Activated CD8-positive, alpha-beta memory T cell treated with anti-CD3 and anti-CD28 coated beads, Interleukin-2, amount 50 U/mL, for 4 hours (primary cell): Measurements from ENCODE around the gene VSIG10L.

Experiments
- DNase-seq: peaks from one replicate; pipeline ENCODE4 v3.0.0-alpha.2; 2020

The VSIG10L gene

GRCh38 chr19:51365211-51365964 is 23.4 kb upstream of the VSIG10L start:
- DNase-seq: no peak

GRCh38 chr19:51364200-51365106 is 22.5 kb upstream of the VSIG10L start:
- no peak for DNase-seq

DNA sequence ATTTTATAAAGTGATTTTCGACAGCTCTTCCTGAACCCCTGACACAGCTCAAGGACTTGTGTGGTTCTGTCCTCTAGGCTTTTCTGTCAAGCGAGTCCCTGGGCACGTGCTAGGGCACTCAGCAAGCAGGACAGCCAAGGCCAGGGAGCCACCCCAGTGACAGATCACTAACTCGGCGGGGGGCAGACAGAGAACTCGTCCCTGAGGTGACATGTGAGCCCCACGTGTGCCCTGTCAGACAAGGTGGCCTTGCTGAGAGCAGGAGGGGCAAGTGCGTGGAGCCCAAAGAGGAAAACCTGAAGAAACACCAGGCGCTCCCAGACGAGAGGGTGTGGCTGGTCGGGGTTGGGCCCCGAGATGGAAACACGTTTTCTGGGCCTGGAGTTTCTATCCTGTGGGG is 19.3 kb upstream of the VSIG10L start:
- DNase-seq: no peak

DNA sequence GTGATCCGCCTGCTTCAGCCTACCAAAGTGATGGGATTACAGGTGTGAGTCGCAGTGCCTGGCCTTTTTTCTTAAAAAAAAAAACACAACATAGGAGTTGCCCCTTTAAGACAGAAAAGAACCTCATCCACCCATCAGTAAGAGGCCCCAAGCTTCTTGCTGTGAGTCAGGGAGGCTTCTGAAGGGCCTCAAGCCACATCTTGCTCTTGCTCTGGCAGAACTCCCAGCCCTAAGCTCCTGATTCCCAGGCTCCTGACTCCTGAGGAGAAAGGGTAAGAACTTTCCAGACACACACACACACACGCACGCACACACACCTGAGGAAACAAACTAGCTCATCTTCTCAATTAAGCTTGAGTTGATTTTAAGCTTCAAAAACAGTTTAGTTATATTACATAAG is 17.4 kb upstream of the VSIG10L start:
- DNase-seq: no peak

DNA sequence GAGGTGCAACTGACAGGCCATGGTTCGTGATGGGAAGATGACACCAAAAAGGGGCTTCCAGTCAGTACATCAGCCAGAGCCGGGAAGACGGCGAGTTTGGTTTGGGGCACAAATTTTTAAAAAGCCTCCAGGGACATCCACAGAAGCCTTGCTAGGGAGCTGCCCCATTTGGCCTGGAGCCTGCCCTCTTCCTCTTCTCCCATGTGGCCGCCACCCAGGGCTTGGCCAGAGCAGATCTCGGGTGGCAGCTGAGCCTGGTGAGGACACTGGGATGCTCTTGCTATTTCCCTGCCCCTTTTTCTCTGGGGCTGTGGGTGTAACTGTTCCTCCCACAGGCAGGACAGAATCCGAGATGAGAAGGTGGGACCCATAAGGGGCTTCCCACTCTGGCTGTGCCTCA is 16.0 kb upstream of the VSIG10L start:
- no peak for DNase-seq

GRCh38 chr19:51356159-51356801 is 14.3 kb upstream of the VSIG10L start:
- DNase-seq: no peak

GRCh38 chr19:51354742-51355148 is 12.8 kb upstream of the VSIG10L start:
- DNase-seq: no peak

DNA sequence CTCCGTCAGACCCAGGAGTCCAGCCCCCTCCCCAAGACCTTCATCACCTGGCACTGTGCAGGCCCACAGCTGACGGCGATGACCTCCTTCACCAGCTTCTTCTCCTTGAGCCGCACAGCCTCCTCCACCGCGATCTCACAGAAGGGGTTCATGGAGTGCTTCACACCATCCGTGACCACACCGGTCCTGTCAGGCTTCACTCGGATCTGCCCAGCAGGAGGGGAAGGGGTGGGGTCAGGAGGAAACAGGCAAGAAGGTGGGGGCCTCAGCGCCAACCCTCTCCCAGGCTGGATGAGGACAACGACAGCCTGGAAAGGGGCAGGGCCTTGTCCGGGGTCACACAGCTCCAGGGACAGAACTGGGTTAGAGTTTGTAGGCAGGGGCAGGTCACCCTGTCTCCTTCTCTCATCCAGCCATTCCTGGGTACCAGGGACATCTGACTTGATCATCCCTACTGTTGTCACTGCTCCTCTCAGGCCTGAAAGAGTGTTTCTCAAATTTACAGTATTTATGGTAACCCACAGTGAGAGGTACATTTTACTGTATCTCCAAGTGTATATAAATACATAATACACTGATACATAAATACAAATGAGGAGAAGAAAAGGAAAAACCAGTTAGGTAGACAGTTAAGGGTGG is 12.3 kb upstream of the VSIG10L start:
- DNase-seq: no peak

GRCh38 chr19:51352783-51353360 is 10.9 kb upstream of the VSIG10L start:
- DNase-seq: no peak

DNA sequence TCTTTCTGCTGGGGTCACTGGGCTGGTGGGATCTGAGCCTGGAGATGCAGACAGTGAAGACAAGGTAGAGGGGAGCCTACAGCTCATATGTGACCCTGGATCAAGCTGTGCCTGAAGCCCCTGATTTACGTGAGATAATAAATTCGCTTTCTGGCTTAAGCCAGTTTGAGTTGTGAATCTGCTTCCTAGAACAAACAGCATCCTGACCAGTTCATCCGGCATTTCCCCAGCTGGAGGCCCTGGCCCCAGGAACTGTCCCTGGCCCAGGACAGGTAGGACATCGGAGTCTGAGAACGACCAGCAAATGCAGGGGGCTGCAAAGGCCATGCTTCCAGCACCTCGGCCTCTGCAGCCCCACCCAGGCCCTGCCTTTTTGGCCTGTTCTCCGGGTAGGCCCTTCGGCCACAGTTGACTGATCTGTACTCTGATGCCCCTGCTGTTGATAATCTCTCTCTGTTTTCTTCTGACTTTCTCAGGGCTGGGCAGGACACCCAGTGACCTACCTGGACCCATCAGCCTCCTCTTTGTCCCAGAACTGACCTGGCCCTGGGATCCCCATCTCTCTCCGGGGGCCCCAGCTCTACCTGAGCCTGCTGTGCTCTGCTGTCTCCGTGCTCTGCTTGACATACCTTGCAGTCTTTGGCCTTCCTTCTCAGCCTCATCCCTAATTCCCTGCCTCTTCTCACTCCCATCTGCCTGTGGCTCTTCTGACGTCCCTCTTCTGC is 9.5 kb upstream of the VSIG10L start:
- DNase-seq: no peak

- DNase-seq: no peak
These were observed 5.4 kb upstream of the VSIG10L start for GRCh38 chr19:51347209-51347928.

GRCh38 chr19:51346742-51347141 is 4.8 kb upstream of the VSIG10L start:
- DNase-seq: no peak

DNA sequence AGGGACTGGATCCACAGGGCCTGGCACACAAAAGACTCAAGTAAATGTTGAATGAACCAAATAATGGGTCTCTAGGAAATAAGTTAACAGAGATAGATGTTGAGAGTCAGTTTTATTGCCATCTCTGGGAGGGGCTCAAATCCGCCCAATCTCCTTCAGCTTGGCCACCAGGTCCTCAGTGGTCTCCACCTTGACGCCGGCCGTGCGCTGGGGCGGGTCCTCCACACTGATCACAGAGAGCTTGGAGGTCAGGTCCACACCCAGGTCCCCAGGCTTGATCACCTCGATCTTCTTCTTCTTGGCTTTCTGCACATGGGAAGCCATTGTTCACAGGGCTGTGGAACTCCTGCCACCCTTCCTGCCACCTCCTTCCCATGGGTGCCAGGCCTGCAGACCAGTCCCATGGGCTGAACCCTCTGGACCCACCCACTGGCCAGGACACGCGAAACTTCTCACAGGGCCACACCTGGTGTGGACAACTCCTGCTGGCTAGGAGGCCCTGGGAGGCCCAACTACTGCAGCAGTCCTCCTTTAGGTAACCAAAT is 3.2 kb upstream of the VSIG10L start:
- DNase-seq: no peak

GRCh38 chr19:51342631-51343569 is 961 bp upstream of the VSIG10L start:
- no peak for DNase-seq

GRCh38 chr19:51341066-51341465 is 873 bp downstream of the VSIG10L start:
- no peak for DNase-seq

DNA sequence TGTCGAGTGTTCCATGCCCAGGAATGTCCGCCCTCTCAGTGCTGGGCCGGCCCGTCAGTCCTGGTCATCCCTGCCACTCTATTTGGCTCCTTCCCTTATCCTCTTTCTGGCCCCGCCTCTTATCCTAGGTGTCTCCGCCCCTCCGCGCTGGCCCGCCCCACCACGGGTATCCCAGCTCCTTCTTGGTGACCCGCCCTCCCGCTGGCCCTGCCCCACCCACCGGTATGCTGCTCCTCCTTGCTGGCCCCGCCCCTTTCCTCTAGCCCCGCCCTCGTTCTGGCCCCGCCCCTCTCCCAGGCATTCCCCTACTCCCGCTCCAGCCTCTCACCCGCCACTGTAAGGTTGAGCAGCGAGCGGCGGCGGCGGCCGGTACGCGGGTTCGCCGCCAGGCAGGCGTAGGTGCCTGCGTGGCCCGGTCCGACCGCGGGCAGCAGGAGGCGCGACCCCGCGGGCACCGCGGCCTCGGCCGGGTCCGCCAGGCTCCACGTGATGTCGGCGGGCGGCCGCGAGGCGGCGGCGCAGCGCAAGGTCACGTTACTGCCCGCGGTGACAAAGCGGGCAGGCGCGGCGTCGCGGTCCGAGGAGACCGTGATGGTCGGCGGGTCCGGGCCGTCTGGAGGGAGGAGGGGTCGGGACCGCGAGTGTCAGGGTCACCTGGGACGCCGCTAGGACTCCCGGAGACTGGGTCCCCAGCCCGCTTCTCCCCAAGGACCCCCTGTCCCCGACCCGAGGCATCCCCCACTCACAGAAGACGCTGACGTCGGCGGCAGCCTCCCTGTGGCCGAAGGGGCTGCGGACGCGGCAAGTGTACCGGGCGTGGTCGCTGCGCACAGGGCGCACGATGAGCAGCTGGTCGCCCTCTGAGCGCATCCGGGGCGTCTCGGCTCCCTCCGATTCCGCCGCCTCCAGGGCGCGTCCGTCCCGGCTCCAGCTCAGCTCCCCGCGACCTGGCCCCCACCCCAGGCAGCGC is 2.0 kb downstream of the VSIG10L start:
- peak; percentile 86 for DNase-seq

DNA sequence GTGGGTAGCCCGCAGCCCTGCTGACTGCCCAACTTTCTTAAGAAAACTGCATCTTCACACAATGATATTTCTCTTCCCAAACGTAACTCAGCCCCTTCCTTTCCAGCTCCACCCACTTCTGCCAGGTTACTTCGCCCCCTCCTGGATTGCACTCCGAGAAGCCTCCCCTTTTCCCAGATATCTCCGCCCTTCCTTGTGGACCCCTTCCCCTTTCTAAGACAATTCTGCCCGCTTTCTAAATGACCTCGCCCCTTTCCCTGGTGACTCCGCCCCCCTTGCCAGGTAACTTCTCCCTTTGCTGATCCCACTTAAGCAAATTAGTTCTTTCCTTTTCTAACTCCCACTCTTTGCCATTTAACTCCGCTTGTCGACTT is 2.6 kb downstream of the VSIG10L start:
- peak; percentile 30 for DNase-seq

- peak; percentile 89 for DNase-seq
These were observed 3.2 kb downstream of the VSIG10L start for GRCh38 chr19:51338563-51339312.
